Thyroid gland (tissue), 4 donors: ENCODE results near the gene ALOX5.

Experiments
- POLR2A ChIP-seq, 2 donors: fragments of 450-650 bp; IDR thresholded peaks; one replicate each; pipeline ENCODE4 v1.6.1; 2017; ENCODE audit warnings: antibody characterized with exemption in 2 of 2, mild to moderate bottlenecking in 2 of 2, moderate library complexity in 1 of 2
- TF ChIP-seq, protein P1 (sequence below), 6 experiments: fragments of 200-600 bp in 3 of 6; fragments of 450-650 bp in 3 of 6; sonication (generic) in 3 of 6; IDR thresholded peaks; one replicate each; pipeline ENCODE4 v1.5.1; 2016 to 2019; ENCODE audit warnings: antibody characterized with exemption in 6 of 6, mild to moderate bottlenecking in 2 of 6, inconsistent platforms in 1 of 6, moderate library complexity in 1 of 6

GRCh38 chr10:45404770-45405120 is 30.7 kb downstream of the ALOX5 start:
- TF ChIP-seq, protein P1, sequence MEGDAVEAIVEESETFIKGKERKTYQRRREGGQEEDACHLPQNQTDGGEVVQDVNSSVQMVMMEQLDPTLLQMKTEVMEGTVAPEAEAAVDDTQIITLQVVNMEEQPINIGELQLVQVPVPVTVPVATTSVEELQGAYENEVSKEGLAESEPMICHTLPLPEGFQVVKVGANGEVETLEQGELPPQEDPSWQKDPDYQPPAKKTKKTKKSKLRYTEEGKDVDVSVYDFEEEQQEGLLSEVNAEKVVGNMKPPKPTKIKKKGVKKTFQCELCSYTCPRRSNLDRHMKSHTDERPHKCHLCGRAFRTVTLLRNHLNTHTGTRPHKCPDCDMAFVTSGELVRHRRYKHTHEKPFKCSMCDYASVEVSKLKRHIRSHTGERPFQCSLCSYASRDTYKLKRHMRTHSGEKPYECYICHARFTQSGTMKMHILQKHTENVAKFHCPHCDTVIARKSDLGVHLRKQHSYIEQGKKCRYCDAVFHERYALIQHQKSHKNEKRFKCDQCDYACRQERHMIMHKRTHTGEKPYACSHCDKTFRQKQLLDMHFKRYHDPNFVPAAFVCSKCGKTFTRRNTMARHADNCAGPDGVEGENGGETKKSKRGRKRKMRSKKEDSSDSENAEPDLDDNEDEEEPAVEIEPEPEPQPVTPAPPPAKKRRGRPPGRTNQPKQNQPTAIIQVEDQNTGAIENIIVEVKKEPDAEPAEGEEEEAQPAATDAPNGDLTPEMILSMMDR (IDR thresholded peaks at IDR 0.05), result no peak
- TF ChIP-seq POLR2A (IDR thresholded peaks at IDR 0.05), result no peak
